Measurements from ENCODE around the gene RSPO4.

GRCh38 chr20:940926-941325 is 61.2 kb downstream of the RSPO4 start:
- TF ChIP-seq JUND (IDR thresholded peaks at IDR 0.05; ENCODE audit: borderline replicate concordance, low read depth, low read length) = no peak
- TF ChIP-seq JUND (tag; IDR thresholded peaks at IDR 0.05; ENCODE audit: borderline replicate concordance, low read depth, low read length) = no peak
- no peak for TF ChIP-seq HMG20B (CRISPR knock-in tag; IDR thresholded peaks at IDR 0.05)
- TF ChIP-seq CTCF (IDR thresholded peaks at IDR 0.05 in 2 of 3, conservative IDR thresholded peaks at IDR 0.05 in 1 of 3; ENCODE audit: insufficient read depth in 2 of 3, low read depth in 1 of 3, low read length in 3 of 3) = no peak
- no peak for TF ChIP-seq BHLHE40 (IDR thresholded peaks at IDR 0.05; ENCODE audit: low read length)
- no peak for TF ChIP-seq SLC30A9 (CRISPR knock-in tag; IDR thresholded peaks at IDR 0.05)
- no peak for TF ChIP-seq ZNF512 (tag; IDR thresholded peaks at IDR 0.05)
- TF ChIP-seq NFYB (IDR thresholded peaks at IDR 0.05; ENCODE audit: extremely low read depth, insufficient read length) = no peak
- TF ChIP-seq RBBP5 (IDR thresholded peaks at IDR 0.05; ENCODE audit: borderline replicate concordance, insufficient read depth, low read length, poor library complexity, severe bottlenecking) = no peak
- no peak for TF ChIP-seq SMC3 (conservative IDR thresholded peaks at IDR 0.05; ENCODE audit: insufficient read depth, low read depth, low read length)
